Measurements from ENCODE around the gene TPP1.
A peak's percentile ranks its signal among the peaks of the same experiment; 100 is the strongest.

TPP1 gene

GRCh38 chr11:6646918-6647679 is 27.9 kb upstream of the TPP1 start:
- DNase-seq (ENCODE audit: low spot score) = peak; percentile 66

- no peak for DNase-seq (ENCODE audit: low spot score)
These were observed 27.3 kb upstream of the TPP1 start for GRCh38 chr11:6646576-6646917.

GRCh38 chr11:6646071-6646470 is 26.8 kb upstream of the TPP1 start:
- no peak for DNase-seq (ENCODE audit: low spot score)

GRCh38 chr11:6642957-6643356 is 23.7 kb upstream of the TPP1 start:
- DNase-seq (ENCODE audit: low spot score) = no peak

GRCh38 chr11:6640985-6641701 is 21.9 kb upstream of the TPP1 start:
- DNase-seq (ENCODE audit: low spot score) = no peak

GRCh38 chr11:6640036-6640984 is 21.1 kb upstream of the TPP1 start:
- no peak for DNase-seq (ENCODE audit: low spot score)

- DNase-seq (ENCODE audit: low spot score) = no peak
These were observed 19.2 kb upstream of the TPP1 start for GRCh38 chr11:6638429-6638828.

GRCh38 chr11:6637871-6638270 is 18.6 kb upstream of the TPP1 start:
- DNase-seq (ENCODE audit: low spot score) = no peak

- no peak for DNase-seq (ENCODE audit: low spot score)
These were observed 17.3 kb upstream of the TPP1 start for GRCh38 chr11:6636480-6636879.

GRCh38 chr11:6635082-6635932 is 16.1 kb upstream of the TPP1 start:
- no peak for DNase-seq (ENCODE audit: low spot score)

- no peak for DNase-seq (ENCODE audit: low spot score)
These were observed 15.3 kb upstream of the TPP1 start for GRCh38 chr11:6634534-6634933.

- no peak for DNase-seq (ENCODE audit: low spot score)
These were observed 14.5 kb upstream of the TPP1 start for GRCh38 chr11:6633422-6634408.

- DNase-seq (ENCODE audit: low spot score) = no peak
These were observed 13.2 kb upstream of the TPP1 start for GRCh38 chr11:6632116-6633073.

GRCh38 chr11:6631361-6631890 is 12.2 kb upstream of the TPP1 start:
- no peak for DNase-seq (ENCODE audit: low spot score)

- DNase-seq (ENCODE audit: low spot score) = no peak
These were observed 11.5 kb upstream of the TPP1 start for GRCh38 chr11:6630632-6631291.

GRCh38 chr11:6629892-6630631 is 10.8 kb upstream of the TPP1 start:
- no peak for DNase-seq (ENCODE audit: low spot score)

GRCh38 chr11:6629573-6629891 is 10.3 kb upstream of the TPP1 start:
- DNase-seq (ENCODE audit: low spot score) = no peak

GRCh38 chr11:6628526-6628925 is 9.3 kb upstream of the TPP1 start:
- DNase-seq (ENCODE audit: low spot score) = no peak
